Stimulated activated naive CD4-positive, alpha-beta T cell treated with Interleukin-2 at 50 U/mL for 16 hours (primary cell): Measurements from ENCODE around the gene ABCC8.
"Not testable (repeated sequence)": the region's sequence is repeated elsewhere in the genome, so short reads cannot be mapped to it uniquely, and the experiment has no call there.

Experiments
- DNase-seq: peaks from one replicate; lab custom pipeline; 2025; lab: John Stamatoyannopoulos, UW

The ABCC8 gene

DNA sequence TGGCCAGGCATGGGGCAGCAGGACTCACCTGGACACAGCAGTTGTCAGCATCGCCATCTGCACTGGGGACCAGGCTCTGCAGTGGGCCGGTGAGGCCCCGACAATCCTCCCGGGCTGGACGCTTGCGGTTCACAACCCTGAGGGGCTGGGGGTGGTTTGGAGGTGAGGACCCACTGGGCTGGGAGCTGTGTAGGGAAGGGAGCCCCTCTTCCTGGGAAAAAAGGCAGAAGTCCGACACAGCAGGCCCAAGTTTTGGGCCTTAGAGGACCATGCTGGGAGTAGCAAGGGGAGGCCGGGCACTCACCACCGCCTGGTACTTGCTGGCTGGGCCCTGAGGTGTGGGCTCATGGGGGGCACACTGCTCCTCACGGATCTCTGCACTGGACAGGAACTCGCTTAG is 48.4 kb downstream of the ABCC8 start:
- no peak for DNase-seq

DNA sequence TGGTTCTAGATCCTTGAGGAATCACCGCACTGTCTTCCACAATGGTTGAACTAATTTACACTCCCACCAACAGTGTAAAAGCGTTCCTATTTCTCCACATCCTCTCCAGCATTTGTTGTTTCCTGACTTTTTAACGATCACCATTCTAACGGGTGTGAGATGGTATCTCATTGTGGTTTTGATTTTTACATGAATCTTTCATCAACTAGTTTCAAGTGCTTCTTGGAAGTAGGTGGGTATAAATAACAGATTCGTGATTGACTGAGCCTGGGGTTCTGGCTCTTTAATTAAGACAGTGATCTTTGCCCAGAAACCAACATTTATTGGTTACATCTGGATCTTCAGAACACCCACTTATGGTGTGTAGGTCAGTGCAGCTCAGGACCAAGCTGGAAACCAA is 50.4 kb downstream of the ABCC8 start:
- not testable (repeated sequence) for DNase-seq

DNA sequence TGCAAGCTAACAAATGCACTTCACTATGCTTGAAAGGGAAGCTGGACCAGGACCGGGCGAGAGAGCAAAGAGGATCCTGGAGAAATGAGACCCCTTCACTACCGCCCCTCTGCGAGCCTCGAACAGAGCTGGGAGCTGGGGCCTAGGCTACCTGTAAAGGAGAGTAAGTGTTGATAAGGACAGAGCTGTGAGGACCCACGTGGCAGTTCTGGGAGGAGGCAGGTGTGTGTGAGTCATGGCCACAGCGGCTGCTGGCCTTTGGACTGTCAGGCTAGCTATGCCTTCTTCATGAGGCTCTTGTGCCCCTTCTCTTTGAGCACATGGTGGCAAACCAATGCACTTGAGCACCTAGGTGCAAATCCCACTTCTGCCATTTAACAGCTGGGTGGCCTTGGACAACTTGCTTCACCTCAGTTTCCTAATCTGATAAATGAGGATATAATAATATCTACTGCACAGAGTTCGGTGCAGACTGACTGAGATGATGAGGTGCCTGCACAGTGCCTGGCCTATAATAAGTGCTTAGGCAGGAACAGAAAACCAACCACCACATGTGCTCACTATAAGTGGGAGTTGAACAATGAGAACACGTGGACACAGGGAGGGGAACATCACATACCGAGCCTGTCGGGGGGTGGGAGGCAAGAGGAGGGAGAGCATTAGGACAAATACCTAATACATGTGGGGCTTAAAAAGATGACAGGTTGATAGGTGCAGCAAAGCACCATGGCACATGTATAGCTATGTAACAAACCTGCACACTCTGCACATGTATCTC is 52.9 kb downstream of the ABCC8 start:
- DNase-seq = no peak

DNA sequence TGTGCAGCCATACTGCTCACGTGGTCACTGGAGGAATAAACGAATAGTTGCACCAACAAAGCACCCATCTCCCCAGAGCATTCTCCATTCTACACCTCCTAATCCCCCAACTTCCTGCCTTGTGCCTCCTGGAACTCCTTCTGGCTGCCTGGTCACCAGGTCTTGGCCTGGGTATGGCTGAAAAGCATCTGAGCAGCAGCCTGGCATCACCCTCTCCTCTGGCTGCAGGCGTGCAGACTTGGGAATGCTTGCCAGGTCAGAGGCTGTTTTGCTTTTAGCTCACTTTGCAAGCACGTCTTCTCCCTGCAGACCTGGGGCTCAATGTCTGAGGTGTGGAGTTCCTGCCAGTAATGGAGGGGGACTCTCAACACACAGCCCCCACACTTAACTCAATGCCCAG is 54.9 kb downstream of the ABCC8 start:
- DNase-seq = no peak

DNA sequence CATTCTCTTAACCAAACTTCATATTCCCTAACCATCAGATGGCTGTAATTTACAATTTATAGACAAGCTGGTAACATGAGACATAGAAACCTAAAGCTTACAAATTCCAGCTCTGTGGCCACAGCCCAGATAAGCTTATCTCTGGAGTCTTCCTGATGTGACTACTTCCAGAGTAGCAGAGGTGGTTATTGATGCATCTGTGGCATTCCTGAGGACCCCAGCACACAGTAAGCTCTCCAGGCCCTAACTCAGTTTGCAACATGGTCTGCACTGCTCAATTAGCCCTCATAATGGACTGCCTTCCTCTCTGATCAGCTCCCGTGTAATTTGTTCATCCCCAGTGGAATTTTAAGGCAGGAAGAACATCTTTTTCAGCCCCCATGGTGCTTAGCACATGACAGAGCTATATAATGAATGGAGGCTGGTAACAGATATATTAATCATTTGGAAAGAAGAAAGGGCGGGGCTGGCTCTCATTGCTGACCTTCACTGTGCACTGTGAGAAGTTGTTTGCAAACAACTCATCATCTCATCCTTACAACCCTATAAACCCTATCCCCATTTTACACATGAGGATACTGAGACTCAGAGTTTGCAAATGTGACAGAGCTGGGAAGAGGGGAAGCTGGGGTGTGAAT is 58.1 kb downstream of the ABCC8 start:
- DNase-seq = no peak

DNA sequence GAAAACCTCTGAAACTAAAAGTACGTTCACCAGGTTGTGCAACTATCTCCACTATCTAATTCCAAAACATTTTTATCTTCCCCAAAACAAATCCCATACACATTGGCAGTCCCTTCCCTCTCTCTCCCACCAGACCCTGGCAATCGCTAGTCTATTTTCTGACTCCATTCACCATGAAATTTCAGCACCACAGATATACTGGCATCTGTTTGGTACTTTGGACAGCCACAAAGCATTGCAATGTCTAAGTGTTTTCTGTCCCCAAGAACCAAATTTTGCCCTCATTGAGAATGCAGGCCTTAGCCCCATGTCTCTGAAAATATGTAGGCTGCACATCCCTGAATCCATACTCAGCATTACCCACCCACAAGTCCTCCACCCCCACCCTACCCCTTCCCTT is 60.2 kb downstream of the ABCC8 start:
- DNase-seq = no peak

DNA sequence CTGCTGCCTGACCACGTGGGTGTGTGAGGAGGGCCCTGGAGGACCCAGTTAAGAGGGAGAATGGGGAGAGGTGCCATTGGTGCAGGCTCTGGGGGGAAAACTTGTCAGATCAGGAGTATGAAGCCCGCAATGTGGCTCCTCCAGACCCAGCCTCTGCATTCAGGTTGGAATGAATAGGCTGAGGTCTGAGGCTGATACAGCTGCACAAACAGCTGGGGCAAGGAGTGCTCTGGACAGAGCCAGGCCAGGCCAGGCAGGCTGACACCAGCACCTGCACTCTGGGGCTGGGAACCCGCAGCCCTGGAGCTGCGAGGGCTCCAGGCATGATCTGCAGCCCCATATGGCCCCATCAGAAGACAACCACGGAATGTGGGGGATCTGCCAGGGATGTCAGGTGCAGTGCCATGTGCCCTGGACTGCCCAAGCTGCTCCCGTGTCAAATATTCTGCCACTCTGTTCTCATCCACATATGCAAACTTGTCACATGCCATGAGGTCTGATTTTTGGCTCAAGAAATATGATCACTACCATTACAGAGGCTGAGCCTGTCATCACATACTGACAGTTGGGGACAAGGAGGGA is 61.0 kb downstream of the ABCC8 start:
- DNase-seq = no peak

DNA sequence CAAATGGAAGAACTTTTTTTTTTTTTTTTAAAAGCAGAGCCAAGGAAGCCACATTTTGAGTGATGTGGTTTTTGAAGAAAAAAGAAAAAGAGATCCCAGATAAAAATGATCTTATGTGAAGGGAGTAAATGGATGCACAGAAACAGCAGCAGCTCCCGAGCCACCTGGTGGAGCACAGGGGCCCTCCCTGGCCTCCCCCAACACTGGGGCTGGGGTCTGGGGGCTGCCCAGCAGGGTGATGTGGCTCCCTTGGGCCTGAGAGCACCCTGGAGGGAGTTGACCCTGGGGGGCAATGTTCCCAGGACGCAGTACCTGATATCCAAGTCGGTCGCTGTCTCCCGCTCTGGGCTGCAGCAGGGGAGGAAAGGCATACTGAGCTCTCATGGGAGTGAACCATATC is 61.7 kb downstream of the ABCC8 start:
- DNase-seq = no peak

DNA sequence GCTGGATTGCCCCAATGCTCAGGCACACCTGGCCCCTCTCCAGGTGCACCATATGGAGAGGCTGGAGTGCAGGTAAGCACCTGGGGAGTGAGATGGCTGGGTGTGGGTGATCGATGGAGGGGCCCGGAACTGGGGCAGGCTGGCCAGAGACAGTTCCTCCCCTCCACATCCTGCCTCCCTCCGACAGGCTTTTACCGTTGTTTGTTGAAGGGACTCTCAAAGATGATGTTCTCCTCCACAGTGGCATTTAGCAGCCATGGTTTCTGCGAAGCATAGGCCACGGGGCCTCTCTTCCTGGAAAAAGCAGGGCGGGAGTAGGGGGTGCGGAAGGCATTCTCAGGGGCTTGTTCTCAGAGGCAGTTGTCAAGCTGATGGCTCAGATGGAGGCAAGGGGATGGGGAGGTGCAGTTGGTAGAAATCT is 62.3 kb downstream of the ABCC8 start:
- DNase-seq = no peak

DNA sequence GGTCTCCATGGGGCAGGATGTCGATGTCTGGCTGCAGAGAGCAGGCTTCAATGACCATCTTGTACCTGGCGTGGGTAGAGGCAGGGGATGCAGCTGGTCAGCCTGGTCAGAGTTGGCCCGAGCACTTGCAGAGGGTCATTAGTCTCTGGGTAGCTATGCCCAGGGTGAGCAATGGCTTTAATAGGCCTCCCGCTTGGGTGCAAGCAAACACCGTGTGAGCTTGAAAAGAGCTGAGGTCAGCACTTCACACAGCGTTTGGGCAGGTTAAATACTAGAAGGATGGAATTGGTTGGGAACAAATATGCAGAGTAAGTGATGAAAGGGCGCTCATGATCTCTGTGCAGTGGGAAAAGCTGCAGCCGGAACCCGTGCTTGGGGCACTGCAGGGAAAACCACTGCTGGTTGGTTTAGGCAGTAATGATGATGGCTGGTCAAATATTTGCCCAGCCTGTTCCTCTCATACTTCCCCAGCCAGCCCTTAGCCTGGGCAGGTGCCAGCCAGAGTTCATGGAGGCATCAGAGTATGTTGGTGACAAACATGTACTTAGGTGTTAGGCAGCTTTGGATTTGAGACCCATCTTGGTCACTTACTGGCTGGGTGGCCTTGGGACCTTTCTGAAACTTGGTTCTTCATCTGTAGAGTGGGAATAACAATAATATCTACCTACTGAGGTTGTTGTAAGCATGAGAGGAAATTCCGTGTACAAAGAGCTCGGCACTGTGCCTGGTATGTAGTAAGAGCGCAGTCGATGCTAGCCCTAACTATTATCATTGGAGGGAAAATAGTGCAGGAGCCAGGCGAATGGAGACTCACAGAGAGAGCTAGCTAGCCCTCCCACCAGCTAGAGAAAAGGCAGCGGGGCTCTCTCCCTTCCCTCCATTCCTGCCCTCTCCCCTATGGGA is 63.0 kb downstream of the ABCC8 start:
- no peak for DNase-seq

DNA sequence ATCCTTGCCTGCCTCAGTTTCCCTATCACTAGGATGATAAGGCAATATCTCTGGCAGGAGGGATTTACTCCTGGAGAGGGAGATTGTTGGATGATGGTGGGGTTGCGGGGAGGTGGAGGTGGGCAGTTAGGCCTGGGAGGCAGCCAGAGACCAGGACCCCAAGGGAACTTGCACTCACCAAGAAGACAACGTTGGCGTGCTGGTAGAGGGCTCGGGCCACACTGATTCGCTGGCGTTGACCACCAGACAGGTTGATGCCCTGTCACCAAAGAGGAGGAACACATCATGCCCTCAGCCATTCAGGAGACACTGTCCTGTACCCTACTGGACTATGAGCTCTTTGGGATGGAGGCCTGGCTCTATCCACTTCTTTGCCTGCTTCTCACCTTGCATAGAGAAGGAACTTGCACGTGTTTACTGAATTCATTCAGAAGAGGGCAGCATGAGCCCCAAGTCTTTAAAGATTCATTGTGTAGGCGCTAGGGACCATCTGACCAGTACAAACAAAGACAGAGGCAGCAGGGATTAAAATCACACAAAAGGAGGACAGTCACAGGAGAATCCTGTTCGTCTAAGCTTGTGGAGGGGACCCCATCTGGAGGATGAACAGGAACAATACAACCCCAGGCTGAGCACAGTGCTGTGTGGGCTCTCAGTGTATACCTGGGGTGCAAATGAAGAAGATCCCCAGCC is 64.0 kb downstream of the ABCC8 start:
- no peak for DNase-seq

DNA sequence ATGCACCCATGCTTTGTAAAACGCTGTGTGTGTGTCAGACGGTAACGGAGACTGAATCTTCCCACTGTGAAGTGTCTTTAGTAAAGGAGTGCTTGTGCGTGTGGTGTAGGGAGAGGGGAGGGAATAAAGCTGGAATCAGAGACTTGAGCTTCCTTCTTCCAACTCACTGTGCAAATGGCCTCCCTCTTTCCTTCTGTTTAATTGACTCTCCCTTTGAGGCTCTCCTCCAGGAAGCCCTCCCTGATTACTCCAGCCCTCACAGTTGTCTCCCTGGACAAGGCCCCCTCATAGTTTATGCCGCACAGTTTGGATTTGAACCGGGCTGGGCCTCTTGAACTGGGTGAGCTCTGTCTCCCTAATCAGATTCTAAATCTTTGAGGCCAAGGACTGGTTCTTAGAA is 65.2 kb downstream of the ABCC8 start:
- DNase-seq = no peak

DNA sequence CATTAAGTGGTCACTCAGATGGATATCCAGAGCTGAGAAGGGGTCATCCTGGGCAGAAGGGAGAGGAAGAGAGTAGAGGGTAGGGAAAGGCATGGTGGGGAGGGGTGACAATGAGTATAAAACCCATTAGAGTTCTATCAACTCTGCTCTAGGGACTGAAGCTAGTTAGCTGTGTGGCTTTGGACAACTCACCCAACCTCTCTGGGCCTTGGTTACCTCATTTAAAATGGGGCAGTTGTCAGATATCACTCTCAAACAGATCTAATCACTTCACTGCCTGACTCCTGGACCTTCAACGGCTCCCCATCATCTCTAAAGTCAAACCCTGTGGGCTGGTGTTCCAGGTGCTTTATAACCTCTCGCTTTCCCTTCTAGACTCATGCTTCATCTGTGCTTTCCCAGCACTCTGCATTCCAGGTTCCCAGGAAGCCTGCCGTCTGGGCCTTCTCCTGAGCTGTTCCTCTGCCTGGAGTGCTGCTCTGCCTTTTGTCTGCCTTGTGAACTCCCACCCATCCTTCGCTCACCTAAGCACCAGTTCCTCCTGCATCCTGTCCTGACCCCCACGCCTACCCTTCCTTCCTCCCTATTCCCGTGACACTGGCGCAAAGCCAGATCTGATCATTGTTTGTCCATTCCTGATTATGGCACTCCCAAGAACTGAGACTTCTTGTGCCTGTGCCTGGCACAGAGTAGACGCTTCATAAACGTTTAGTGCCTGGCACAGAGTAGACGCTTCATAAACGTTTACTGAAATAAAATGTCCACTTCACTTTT is 65.9 kb downstream of the ABCC8 start:
- DNase-seq = no peak

DNA sequence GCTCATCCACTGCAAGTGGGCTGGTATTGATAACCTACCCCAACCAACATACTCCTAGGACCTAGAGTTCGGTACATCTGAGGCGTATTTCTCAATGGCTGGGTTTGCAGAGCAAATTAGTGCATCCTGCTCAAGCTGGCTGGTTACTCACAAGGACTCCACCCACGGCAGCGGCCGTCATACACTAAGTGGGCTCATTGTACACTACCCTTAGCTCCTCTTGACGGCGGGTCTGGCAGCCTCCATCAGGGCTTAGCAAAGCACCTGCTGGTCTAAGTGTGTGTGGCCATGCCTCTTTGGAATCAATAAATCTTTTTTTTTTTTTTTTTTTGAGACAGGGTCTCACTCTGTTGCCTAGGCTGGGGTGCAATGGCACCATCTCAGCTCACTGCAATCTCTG is 68.0 kb downstream of the ABCC8 start:
- no peak for DNase-seq

DNA sequence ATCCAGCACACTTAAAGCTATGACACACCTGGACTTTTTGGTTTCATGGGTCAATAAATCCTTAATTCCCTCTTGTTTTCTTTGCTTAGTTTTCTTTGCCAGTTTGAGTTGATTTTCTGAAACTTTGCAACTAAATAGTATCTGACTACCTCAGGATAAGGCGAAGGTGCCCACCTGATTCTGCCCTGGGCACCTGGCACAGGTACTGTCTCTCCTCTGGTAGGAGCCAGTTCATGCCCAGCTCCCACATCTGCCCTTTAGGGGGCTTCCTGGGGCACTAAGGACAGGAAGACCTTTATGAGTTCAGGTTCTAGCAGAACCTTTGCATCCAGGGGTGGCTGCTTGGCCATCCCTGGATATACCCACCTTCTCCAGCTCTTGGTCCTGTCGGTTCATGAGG is 68.6 kb downstream of the ABCC8 start:
- DNase-seq = no peak

DNA sequence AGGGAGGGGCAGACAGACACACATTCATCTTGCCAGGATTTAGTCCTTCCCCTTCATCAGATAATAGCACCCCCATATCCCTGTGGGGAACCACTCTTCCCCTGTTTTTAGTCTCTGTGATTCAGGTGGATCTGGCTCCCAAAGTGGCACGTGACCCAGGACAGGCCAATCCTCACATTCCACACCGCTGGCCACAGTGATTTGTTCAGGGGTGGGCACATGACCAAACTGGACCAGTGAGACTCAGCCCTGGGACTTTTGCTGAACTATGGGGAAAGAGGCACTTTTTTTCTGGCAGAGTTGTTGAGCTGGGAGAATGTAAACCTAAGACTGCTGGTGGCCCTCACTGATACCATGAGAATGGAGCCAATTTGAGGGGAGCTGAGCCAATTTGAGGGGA is 69.1 kb downstream of the ABCC8 start:
- DNase-seq = no peak

DNA sequence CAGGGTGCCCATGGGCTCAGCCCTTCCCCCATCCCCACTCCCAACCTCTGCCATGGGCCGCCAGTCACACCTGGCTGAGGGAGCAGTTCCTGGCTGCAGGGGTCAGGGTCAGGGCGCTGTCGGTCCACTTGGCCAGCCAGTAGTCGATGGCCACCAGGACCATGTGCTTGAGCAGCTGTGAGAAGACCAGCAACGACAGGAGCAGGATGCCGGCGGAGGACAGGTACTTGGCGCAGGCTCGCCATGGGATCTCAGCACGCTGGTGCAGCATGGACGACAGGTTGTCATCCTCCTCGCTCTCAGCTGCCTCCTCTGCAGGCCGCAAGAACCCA is 69.9 kb downstream of the ABCC8 start:
- DNase-seq = no peak

DNA sequence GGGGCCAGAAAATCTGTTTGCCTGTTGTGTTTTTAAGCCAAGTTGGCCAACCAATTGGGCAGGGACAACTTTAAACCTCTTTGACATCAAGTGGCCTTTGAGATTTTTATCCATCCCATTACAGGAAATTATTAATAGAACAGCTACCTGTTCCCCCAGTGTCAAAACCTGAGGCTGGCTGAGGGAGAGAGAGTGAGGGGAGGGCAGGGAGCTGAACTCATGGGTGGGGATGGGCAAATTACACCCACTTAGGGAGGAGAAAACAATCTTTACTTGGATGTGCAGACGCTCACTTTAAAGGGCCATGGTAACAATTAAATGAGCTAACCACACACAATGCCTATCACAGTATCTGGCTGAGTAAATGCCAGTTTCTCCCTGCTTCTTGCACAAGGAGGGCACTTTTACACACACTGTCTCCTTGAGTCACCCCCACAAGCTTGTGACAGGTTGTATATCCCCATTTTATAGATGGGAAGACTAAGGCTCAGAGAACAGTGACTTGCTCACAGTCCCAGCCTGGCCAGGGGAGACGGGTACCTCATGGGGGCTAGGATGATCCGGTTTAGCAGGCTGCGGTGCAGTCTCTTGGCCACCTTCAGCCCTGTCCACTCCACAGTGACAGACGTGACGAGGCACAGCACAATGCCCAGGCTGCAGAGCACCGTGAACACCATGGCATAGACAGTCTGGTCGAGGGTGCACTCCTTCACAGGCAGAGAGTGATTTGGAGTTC is 70.4 kb downstream of the ABCC8 start:
- no peak for DNase-seq

DNA sequence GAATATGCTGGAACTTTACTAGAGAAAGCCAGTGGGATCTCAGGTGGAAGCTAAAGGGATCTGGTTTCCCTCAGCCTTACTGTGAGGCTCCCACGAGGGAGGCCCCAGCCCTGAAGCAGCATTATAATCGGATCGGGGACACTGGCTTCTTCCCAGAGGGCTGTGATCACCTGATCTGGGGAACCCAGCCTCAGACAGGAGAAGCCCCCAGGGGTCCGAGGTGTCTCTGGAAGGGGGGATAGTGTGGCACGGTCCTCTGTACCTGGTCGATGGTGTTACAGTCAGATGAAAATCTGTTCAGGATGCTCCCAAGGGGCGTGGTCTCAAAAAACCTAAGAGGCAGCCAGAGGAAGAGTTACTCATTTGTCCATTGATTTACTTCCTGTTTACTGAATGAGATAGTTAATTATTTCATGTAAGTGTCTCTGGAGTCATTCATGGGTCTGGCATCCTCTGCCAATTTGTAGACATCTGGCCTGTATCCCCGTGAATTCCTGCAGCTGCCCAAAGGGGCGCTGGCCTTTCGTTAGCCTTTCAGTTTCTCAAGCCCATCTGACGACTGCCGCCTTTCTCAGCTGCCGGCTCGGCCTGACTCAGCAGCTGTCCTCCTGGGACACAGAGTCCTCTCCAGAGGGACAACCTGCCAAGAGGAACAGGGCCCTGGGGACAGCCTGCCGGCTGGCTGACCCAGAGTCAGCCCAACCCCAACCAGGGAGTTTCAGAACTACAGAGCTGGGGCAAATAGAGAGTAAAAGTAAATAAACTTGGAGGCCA is 71.2 kb downstream of the ABCC8 start:
- no peak for DNase-seq
